ENCODE data around the gene NALF2. TPM values are rescaled to one million over a fixed set of nuclear protein-coding genes. Genes with fewer than 3 reads are reported as not detected.

Gene NALF2
- total RNA-seq, 1 donor: not detected

Other genes starting within 250 kb of the NALF2 start
- under 0.01 TPM in 1 of 2 replicates, not detected in the other for gene EDA, start 111.8 kb downstream of the NALF2 start, total RNA-seq

Measured in fibroblast of villous mesenchyme (primary cell).